Gastroesophageal sphincter (tissue), 4 donors: ENCODE data around the gene ATRN. TPM values are rescaled to one million over a fixed set of nuclear protein-coding genes. Genes with fewer than 3 reads are reported as not detected.

Experiments used
- ATAC-seq: fragments of 150-250 bp; one replicate; pipeline ENCODE4 v1.9.1; 2016; ENCODE audit warnings: mild to moderate bottlenecking, moderate library complexity
- H3K27ac ChIP-seq, 4 donors: fragments of 200-600 bp; sonication (generic) in 3 of 4; 1 replicate in 3 of 4; 2 replicates in 1 of 4; pipeline ENCODE4 v1.5.1; 2016 to 2019
- H3K27me3 ChIP-seq: fragments of 200-600 bp; sonication (generic); one replicate; pipeline ENCODE4 v1.5.1; 2019
- H3K36me3 ChIP-seq, 2 donors: fragments of 200-600 bp; sonication (generic); one replicate each; pipeline ENCODE4 v1.5.1; 2019; ENCODE audit warnings: control low read depth in 1 of 2
- H3K4me1 ChIP-seq, 3 donors: fragments of 200-600 bp; sonication (generic); 1 replicate in 2 of 3; 2 replicates in 1 of 3; pipeline ENCODE4 v1.5.1; 2016 to 2019; ENCODE audit warnings: control low read depth in 2 of 3
- H3K4me3 ChIP-seq, 2 donors: fragments of 200-600 bp; sonication (generic); one replicate each; pipeline ENCODE4 v1.5.1; 2019; ENCODE audit warnings: mild to moderate bottlenecking in 1 of 2, moderate library complexity in 1 of 2
- H3K9me3 ChIP-seq, 3 donors: fragments of 200-600 bp; sonication (generic); one replicate each; pipeline ENCODE4 v1.5.1; 2017 to 2019; ENCODE audit warnings: control low read depth in 2 of 3
- EP300 ChIP-seq: sonication (generic); formaldehyde crosslinking; IDR thresholded peaks from one replicate; pipeline ENCODE4 v1.6.1; 2017; ENCODE audit warnings: antibody characterized with exemption, mild to moderate bottlenecking
- POLR2A ChIP-seq, 2 donors: fragments of 450-650 bp; IDR thresholded peaks; one replicate each; pipeline ENCODE4 v1.6.1; 2017; ENCODE audit warnings: antibody characterized with exemption in 2 of 2, mild to moderate bottlenecking in 2 of 2, moderate library complexity in 1 of 2
- POLR2AphosphoS5 ChIP-seq: sonication (generic); formaldehyde crosslinking; IDR thresholded peaks from one replicate; pipeline ENCODE4 v1.6.1; 2017; ENCODE audit warnings: antibody characterized with exemption
- WGBS, 2 donors: methylation state at CpG; one replicate each; pipeline ENCODE4 v1.1.5; 2018; ENCODE audit warnings: low coverage in 1 of 2; 5-methylcytosine and 5-hydroxymethylcytosine counted together
- total RNA-seq, 4 donors: library from RNA; depleted of rRNA; stranded (reverse); fragments of >200 nt; gene quantifications; one replicate each; pipeline ENCODE4 v1.1.0, GENCODE V29; 2016
- TF ChIP-seq, protein P1 (sequence below), 4 experiments: fragments of 200-600 bp in 2 of 4; fragments of 450-650 bp in 2 of 4; sonication (generic) in 1 of 4; IDR thresholded peaks; one replicate each; pipeline ENCODE4 v1.5.1; 2017 to 2019; ENCODE audit warnings: antibody characterized with exemption in 4 of 4, mild to moderate bottlenecking in 2 of 4, moderate library complexity in 2 of 4

The ATRN gene
- total RNA-seq, 4 donors from 2014 or later: 16.7 to 22.2 (median 19.4) TPM

DNA sequence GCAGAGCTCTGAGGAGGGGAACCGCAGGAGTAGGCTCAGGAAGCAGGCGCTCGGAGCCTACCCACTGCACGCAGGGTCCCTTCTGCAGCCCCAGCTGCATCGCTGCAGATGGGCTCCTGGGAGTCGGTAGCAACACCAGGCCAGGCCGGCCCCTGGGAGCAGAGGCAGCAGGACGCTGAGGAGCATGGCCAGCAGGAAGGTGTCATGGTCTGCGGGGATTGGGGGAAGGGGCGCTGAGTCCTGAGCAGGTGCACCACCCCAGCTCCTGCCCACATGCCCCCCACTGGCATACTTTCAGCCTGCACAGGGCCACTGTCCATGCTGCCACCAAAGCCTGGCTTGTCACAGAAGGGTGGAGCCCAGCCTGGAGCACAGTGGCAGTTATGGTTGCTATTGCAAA, 200.1 kb downstream of the ATRN start:
- no CpG with 5 or more reads among the region's 10 CpGs for WGBS, 2 donors
- Histone ChIP-seq H3K4me3 (no peak overlapping the region), H3K9me3 (no peaks in the 10 kb centered on the region), H3K27me3 (peaks cover 25% of the 10 kb centered on the region), H3K27ac (no peak overlapping the region), H3K36me3 (peaks cover 0 to 74% of the 10 kb centered on the region in 2 donors), H3K4me1 (peaks cover 0 to 16% (median 0%) of the 10 kb centered on the region in 3 donors)
- ATAC-seq: no peak
- TF ChIP-seq, protein P1, sequence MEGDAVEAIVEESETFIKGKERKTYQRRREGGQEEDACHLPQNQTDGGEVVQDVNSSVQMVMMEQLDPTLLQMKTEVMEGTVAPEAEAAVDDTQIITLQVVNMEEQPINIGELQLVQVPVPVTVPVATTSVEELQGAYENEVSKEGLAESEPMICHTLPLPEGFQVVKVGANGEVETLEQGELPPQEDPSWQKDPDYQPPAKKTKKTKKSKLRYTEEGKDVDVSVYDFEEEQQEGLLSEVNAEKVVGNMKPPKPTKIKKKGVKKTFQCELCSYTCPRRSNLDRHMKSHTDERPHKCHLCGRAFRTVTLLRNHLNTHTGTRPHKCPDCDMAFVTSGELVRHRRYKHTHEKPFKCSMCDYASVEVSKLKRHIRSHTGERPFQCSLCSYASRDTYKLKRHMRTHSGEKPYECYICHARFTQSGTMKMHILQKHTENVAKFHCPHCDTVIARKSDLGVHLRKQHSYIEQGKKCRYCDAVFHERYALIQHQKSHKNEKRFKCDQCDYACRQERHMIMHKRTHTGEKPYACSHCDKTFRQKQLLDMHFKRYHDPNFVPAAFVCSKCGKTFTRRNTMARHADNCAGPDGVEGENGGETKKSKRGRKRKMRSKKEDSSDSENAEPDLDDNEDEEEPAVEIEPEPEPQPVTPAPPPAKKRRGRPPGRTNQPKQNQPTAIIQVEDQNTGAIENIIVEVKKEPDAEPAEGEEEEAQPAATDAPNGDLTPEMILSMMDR (IDR thresholded peaks at IDR 0.05): no peak
- TF ChIP-seq EP300 (no peak), POLR2AphosphoS5 (no peak)

DNA sequence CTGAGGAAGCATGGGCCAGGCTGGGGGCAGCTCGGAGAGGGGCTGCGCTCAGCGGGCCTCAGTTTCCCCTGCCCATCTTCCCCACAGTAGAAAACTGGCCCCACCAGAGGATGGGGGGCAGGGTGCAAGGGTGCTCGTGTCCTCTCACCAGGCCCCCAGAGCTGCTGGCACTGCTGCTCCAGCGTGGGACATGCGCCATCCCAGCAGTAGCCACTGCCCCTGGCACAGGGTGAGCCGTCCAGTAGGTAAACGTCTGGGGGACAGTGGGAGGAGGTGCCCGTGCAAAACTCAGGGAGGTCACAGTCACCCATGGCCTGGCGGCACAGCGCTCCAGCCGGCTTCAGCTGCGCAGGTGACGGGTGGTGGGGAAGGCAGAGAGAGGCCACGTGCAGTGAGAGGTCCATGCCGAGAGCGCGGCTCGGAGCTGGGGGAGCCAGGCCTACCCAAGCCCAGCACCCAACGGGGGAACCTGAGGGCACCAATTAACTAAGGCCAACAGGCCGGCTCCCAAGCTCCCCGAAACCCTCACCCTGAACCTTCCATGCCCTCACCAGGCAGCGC, 201.2 kb downstream of the ATRN start:
- H3K27ac ChIP-seq: no peak overlapping the region
- no peak for TF ChIP-seq EP300
- no peak for TF ChIP-seq POLR2AphosphoS5
- TF ChIP-seq, protein P1 (IDR thresholded peaks at IDR 0.05): no peak
- TF ChIP-seq POLR2A (IDR thresholded peaks at IDR 0.05): no peak
- peaks cover 0 to 74% of the 10 kb centered on the region in 2 donors for H3K36me3 ChIP-seq
- no CpG with 5 or more reads among the region's 23 CpGs for WGBS, 2 donors
- H3K27me3 ChIP-seq: peaks cover 25% of the 10 kb centered on the region
- no peak for ATAC-seq
- no peak overlapping the region for H3K4me3 ChIP-seq
- H3K9me3 ChIP-seq: no peaks in the 10 kb centered on the region
- peaks cover 0 to 22% (median 4%) of the 10 kb centered on the region in 3 donors for H3K4me1 ChIP-seq

DNA sequence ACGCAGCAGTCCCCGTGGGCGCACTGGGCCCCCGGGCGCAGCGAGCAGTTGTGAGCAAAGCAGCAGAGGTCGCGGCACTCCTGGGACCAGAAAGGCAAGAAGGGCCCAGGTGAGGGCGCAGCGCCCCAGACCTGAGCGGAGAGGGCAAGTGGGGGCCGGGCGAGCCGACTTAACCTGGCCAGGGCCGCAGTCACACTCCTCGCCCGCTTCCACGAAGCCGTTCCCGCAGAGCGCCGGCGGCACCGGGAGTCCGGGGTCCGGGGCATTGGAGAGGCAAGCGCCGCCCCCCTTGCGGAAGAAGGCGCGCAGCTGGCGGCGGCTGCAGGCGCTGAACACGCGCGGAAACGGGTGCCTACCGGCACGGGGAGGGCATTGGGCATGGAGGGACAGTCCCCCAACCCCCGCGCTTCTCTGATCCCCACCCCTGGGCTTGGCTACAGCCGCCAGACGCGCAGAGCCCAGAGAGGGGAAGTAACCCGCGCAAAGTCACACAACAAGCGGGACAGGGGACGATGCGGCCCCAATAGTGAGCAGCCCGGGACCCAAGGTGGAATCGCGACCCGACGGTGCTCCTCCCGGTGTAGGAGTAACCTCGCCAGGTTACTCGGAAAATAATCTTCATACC, 201.8 kb downstream of the ATRN start:
- H3K27ac ChIP-seq: no peak overlapping the region
- WGBS, 2 donors: no CpG with 5 or more reads among the region's 58 CpGs
- no peaks in the 10 kb centered on the region for H3K9me3 ChIP-seq
- H3K4me3 ChIP-seq: no peak overlapping the region
- TF ChIP-seq EP300 (no peak), POLR2AphosphoS5 (no peak), POLR2A (IDR thresholded peaks at IDR 0.05) (no peak)
- TF ChIP-seq, protein P1 (IDR thresholded peaks at IDR 0.05): no peak
- no peak for ATAC-seq
- peaks cover 25% of the 10 kb centered on the region for H3K27me3 ChIP-seq
- H3K36me3 ChIP-seq: peaks cover 0 to 74% of the 10 kb centered on the region in 2 donors
- peaks cover 0 to 28% (median 9%) of the 10 kb centered on the region in 3 donors for H3K4me1 ChIP-seq

DNA sequence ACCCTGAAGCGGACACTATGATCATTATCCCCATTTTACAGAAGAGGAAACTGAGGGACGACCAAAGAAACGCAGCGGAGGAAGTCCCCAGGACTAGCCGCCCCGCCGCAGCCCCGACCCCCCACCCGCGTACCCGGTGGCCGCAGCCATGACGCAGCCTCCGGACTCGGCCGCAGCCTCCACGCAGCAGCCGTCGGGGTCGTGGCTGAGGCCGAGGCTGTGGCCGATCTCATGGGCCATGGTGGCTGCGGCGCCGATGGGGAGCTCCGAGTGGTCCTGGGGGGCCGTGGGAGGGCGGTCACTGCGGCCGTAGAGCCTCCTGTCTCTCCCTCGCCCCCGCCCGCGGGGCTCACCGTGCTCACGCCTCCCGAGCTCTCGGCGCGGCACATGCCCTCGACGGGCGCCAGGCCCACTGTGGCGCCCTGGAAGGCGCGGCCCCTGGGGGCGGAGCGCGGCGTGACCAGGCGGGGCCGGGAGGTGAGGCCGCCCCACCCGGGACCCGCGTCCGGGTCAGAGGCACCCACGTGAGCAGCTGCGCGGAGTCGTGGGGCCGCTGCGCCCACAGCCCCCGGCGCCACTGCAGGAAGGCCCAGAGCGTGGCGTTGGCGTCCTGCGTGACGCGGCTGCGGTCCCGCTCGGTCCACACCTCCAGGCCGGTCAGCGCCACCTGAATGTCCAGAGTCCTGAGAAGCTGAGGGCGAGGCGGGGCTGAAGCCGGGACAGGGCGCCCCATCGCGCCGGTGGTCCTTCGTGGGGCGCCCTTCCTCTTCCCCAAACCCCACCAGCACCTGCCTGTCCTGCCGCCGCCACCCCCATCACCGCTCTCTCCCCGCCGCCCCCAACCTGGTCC, 202.6 kb downstream of the ATRN start:
- H3K27ac ChIP-seq: no peak overlapping the region
- H3K36me3 ChIP-seq: peaks cover 0 to 69% of the 10 kb centered on the region in 2 donors
- peaks cover 25% of the 10 kb centered on the region for H3K27me3 ChIP-seq
- ATAC-seq: no peak
- WGBS, 2 donors: 100% methylated on average over 1 of the region's 90 CpGs; no CpG with 5 or more reads in 1 of the 2 donors
- no peak overlapping the region for H3K4me3 ChIP-seq
- H3K4me1 ChIP-seq: peaks cover 0 to 36% (median 17%) of the 10 kb centered on the region in 3 donors
- TF ChIP-seq POLR2A (IDR thresholded peaks at IDR 0.05) (no peak), EP300 (no peak), POLR2AphosphoS5 (no peak)
- TF ChIP-seq, protein P1 (IDR thresholded peaks at IDR 0.05): no peak
- H3K9me3 ChIP-seq: no peaks in the 10 kb centered on the region
